ENCODE measurements around the gene MIPEP. TPM values are rescaled to one million over a fixed set of nuclear protein-coding genes. Genes with fewer than 3 reads are reported as not detected.

The MIPEP gene
- total RNA-seq, 1 donor from 2014 or later: 15.7 TPM

GRCh38 chr13:23695196-23695595 lies 194.0 kb downstream of the MIPEP start:
- peaks cover 21% of the 10 kb centered on the region for H3K27me3 Mint-ChIP-seq
- H3K4me3 Mint-ChIP-seq (ENCODE audit: low read depth): no peak overlapping the region
- H3K9me3 Mint-ChIP-seq (ENCODE audit: low read depth): no peaks in the 10 kb centered on the region
- peaks cover 10% of the 10 kb centered on the region for H3K4me1 Mint-ChIP-seq (ENCODE audit: low read depth)
- DNase-seq (ENCODE audit: low spot score, unreplicated experiment): no peak
- TF ChIP-seq CTCF (IDR thresholded peaks at IDR 0.05; ENCODE audit: unreplicated experiment): no peak
- H3K27ac Mint-ChIP-seq: no peak overlapping the region
- H3K36me3 Mint-ChIP-seq (ENCODE audit: insufficient read depth): no peaks in the 10 kb centered on the region

- Mint-ChIP-seq H3K9me3 (ENCODE audit: low read depth) (no peaks in the 10 kb centered on the region), H3K4me1 (ENCODE audit: low read depth) (peaks cover 6% of the 10 kb centered on the region), H3K36me3 (ENCODE audit: insufficient read depth) (no peaks in the 10 kb centered on the region), H3K4me3 (ENCODE audit: low read depth) (no peak overlapping the region), H3K27ac (no peak overlapping the region), H3K27me3 (peaks cover 17% of the 10 kb centered on the region)
- TF ChIP-seq CTCF (IDR thresholded peaks at IDR 0.05; ENCODE audit: unreplicated experiment): no peak
- no peak for DNase-seq (ENCODE audit: low spot score, unreplicated experiment)
These were observed 196.4 kb downstream of the MIPEP start for GRCh38 chr13:23692816-23693215.

- Mint-ChIP-seq H3K27me3 (peaks cover 10% of the 10 kb centered on the region), H3K27ac (no peak overlapping the region), H3K9me3 (ENCODE audit: low read depth) (peaks cover 9% of the 10 kb centered on the region), H3K4me1 (ENCODE audit: low read depth) (peaks cover 1% of the 10 kb centered on the region), H3K4me3 (ENCODE audit: low read depth) (no peak overlapping the region), H3K36me3 (ENCODE audit: insufficient read depth) (no peaks in the 10 kb centered on the region)
- TF ChIP-seq CTCF (IDR thresholded peaks at IDR 0.05; ENCODE audit: unreplicated experiment): no peak
- no peak for DNase-seq (ENCODE audit: low spot score, unreplicated experiment)
These were observed 198.5 kb downstream of the MIPEP start for GRCh38 chr13:23690668-23691067.

- no peak for DNase-seq (ENCODE audit: low spot score, unreplicated experiment)
- Mint-ChIP-seq H3K9me3 (ENCODE audit: low read depth) (peaks cover 13% of the 10 kb centered on the region), H3K4me3 (ENCODE audit: low read depth) (no peak overlapping the region), H3K4me1 (ENCODE audit: low read depth) (peaks cover 1% of the 10 kb centered on the region), H3K27me3 (peaks cover 10% of the 10 kb centered on the region), H3K27ac (no peak overlapping the region), H3K36me3 (ENCODE audit: insufficient read depth) (peaks cover 2% of the 10 kb centered on the region)
- no peak for TF ChIP-seq CTCF (IDR thresholded peaks at IDR 0.05; ENCODE audit: unreplicated experiment)
These were observed 200.9 kb downstream of the MIPEP start for GRCh38 chr13:23688336-23688735.

- no peak overlapping the region for H3K4me3 Mint-ChIP-seq (ENCODE audit: low read depth)
These were observed 201.6 kb downstream of the MIPEP start for GRCh38 chr13:23687614-23688013.

More at GRCh38 chr13:23687614-23688013, 201.6 kb downstream of the MIPEP start:
- no peak overlapping the region for H3K27ac Mint-ChIP-seq
- TF ChIP-seq CTCF (IDR thresholded peaks at IDR 0.05; ENCODE audit: unreplicated experiment): no peak
- no peak for DNase-seq (ENCODE audit: low spot score, unreplicated experiment)
- peaks cover under 1% of the 10 kb centered on the region for H3K4me1 Mint-ChIP-seq (ENCODE audit: low read depth)
- peaks cover 8% of the 10 kb centered on the region for H3K27me3 Mint-ChIP-seq
- H3K36me3 Mint-ChIP-seq (ENCODE audit: insufficient read depth): peaks cover 2% of the 10 kb centered on the region
- peaks cover 13% of the 10 kb centered on the region for H3K9me3 Mint-ChIP-seq (ENCODE audit: low read depth)

Measured in progenitor cell of endocrine pancreas (in vitro differentiated cells).